NCI-H526 treated with DMSO at 0.1 percent for 48 hours (cell line): ENCODE measurements around the gene HDAC4.

Experiments
- DNase-seq: peaks from one replicate; lab custom pipeline; 2025; lab: John Stamatoyannopoulos, UW

HDAC4 gene

DNA sequence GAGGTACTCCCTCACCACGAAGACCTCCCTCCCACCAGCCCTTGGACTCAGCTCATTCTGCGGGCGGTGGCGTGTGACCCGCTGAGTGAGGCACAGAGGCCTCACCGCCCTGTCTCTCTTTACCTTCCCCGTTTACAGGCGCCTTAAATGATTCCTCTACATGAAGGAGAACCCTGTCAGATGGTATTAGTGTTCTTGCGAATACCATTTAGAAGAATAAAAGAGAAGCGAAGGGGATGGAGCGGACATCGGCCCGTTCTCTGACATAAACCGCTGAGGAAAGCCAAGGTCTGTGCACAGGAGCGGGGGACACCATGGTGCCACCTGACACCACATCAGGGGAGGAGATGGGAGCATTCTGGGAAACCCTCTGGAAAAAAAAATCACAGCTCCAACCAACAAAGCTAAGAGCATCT is 179.8 kb downstream of the HDAC4 start:
- no peak for DNase-seq

DNA sequence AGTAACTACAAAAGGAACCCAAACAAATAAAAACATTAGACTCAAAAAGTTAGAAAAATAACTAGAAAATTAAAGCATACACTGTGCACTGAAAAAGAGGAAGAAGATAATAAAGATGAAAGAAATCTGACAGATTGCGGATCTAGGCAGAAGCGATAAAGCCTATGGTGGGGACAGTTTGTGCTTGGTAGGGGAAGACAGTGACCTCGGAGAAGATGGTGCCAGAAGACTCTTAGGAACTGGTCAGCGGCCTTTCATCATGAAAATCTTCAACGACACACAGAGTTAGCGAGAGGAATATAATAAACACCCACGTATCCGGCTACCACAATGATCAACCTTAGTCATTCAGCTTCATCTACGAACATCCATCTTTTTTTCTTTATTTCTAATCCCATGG is 180.5 kb downstream of the HDAC4 start:
- no peak for DNase-seq

DNA sequence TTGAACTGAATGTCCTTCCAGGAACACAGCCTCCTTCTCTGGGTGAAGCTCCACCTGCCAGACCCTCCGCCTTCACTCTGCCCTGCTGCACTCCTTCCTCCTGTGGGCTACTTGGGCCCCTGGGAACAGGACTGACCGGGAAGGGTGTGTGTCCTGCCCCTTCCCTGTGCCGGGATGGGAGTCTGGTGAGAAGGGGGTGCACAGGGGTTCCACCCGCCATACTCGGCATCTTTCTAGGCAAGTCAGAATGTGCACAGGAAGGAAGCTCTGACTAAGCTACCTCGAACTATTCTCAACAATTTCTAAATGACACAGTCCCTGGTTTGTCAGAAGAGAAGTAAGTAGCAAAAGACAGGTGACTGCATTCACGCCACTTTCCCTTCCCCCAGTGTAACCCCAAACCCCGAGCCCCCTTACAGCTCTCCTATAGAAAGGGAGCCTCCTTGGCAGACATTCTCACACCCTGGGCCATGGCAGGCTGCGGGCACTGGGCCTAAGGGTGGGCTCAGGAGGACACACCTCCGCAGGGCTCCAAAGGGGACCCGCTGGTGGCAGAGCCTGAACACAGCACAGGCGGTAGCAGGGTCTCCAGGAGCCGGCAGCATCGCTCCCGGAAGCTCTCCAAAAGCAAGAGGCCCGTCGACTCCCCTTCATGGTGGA is 184.1 kb downstream of the HDAC4 start:
- DNase-seq = no peak

DNA sequence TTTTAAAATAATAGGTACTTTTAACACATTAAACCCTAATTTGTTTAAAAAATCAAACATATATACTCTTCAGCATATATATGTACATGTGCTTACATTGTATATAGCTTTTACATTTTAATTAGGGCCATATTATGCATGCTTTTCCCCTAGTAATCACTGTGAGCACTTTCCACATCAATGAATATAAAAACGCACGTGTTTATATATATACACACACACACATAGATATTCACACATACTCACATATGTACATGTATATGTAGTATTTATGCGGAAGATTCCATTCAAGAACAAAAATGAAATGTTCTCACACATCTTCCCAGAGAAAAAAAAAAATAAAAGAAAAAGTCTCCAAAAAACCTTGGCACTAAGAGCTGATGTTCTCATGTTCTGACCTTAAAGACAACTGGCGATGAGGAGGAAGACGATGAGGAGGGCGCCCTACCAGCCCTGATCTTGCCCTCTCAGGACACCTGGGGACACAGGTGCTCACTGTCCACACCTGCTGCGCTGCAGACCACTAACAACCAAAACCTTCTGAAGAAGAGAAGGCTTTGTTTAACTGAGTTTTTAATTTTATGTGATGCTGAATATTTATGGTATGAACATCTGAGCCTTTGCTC is 184.7 kb downstream of the HDAC4 start:
- DNase-seq = no peak

DNA sequence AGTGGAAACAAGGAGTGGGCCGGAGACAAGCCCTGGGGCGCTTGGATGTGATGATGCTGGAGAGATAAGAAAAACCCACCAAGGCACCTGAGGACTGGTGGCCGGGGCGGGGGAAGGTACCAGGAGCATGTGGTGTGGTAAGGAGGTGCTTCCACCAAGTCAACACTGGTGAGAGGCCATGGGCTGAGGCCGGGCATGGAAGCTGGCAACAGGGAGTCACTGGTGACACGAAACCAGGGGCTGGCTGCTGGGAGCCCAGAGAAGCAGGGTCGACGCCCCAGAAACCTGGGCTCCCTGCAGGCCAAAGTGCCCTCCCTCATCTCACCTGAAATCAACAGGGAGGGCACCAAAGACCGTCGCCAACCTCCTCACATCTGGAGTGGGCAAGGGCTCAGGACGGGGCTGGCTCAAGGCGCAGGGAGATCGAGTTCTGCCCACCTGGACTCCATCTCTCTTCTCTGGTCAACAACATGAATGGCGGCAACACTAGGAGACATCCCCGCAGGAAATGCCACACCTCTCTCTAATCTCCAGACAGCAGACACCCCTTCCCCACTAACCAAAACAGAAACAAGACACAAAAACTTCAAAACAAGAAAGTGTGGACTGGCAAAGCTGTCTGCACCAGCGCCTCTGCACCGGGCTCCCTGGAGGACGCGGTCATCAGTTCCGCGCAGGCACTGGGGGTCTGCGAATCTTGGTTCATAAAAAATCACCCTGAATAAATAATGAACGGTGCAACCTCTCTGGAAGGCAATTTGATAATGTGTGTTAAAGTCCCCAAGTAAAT is 185.5 kb downstream of the HDAC4 start:
- no peak for DNase-seq

DNA sequence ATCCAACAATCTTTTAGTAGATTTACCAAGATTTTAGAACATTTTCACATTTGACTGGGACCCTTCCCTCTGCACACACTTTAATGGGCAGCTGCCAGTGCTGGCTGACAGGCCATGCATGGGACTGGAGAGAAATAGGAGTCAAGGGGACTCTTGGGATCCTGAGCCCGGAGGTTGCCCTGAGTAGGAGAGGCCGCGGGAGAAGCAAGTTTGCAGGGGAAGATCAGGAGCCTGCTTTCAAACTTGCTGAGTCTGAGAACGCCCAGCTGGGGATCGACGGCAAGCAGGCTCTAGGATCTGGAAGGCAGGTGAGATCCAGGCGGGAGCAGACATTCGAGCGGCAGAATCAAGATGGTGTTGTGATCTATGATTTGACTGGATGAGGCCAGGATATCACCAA is 186.1 kb downstream of the HDAC4 start:
- no peak for DNase-seq

DNA sequence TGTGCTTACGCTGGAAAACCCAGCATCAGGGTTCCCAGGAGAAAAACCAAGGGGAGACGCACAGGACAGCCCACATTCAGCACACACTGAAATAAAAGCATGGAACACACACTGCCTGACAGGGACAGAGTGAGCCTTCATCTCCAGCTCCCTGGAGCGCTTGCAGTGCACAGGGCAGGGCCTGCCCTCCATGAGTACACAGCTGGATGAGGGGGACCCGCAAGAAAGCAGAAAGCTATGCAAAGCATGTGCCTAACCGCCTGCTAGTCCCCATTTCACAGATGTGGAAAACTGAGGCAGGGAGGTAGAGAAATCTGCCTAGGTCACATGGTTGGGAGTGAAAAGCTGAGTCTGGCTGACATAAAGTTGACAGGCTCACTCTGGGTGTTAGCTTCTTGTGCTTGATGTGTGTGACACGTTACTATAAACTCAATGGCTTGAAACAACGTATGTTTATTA is 187.1 kb downstream of the HDAC4 start:
- no peak for DNase-seq

DNA sequence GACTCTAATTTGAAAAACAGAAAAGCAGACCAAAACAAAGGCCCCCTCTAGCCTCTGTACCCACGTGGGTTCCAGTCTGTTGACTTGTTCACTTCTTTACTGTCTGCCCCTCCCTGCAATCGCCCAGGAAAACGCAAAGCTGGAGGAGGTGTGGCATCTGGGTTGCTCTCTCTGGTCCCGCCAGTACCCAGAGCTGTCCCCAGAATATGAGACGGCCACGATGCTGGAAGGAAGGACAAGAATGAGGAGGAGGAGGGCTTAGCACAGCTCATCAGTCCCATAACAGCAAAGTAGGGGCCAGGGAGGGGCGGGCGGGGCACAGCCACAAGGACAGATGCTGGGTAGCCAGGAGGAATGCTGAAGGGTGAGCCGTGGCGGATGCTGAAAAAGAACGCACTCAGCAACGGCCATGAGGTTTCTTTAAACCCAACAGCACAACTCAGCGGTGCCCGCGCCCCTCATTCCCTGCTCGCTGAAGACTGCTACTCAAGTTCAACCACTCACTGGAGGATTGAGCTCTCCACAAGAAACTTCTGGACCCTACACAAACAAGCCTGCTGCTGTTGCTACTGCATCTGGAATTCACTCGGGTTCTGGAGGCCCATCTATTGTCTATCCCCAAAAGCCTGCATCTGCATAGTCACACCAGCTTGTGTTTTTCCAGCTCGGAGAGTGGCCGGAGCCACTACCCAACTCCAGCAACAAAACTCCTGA is 187.7 kb downstream of the HDAC4 start:
- DNase-seq = no peak

DNA sequence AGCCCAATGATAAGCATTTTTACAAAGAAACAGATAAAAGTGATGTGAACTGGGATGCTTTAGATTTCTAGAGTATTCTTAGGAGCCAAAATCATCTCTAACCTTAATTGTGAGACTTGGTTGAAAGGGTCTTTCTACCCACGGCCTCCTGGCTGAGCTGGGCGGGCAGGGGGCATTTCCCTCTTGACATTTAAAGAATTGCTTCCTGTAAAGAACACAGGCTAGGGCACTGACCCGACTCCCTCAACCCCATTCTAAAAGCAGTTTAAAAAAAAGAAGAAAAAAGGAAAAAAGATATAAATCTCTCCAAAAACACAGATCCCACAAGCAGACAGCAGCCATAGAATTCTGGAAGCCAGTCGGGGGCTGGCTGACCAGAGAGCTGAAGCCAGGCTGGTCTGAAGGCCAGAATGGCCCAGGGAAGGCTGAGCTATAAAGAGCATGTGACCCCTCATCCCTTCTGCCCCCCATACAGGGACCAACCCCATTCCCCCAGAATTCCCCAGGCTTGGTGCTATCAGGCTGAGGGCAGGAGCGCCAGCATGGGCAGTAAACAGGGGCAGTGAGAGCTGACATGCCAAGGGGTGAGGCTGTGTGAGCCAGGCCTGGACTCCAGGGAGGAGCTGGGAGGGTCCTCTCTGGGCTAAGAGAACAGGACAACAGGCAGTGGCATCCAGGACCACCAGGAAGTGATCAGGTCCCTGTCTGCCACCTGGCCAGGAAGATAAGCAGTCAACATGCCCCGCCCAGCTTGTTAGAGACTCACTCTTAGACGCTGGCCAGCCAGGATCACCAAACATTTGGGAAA is 188.5 kb downstream of the HDAC4 start:
- DNase-seq = no peak

DNA sequence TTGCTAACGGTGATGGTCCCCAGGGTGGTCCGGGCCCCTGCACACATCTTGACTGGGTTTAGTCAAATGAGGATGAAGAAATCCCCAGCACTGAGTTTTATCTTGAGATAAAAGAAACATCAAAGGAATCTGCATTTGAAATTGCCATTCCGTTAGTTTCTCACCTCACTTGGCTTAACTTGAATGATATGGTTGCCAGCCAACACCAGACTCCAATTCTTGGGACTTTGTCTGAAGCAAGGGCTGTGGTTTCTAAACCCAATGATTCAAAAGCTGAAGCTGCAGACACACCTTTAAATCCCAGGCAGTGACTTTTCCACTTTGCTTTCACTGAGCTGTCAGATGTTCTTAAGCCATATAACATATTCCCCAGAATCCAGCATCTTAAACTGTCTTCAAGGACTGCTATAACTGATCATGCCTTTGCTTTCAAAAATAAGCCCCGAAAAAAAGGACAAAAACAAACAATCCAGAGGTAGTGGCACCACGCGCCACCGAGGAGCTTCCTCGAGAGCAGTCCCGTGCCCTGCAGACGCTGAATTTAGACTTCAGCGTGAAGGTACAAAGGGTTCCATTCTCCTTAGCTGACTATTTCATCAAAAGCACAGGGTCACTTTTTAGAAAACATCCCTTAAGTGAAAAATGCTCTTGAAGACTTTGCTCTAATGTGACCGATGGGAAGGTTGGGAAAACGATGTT is 189.3 kb downstream of the HDAC4 start:
- no peak for DNase-seq

DNA sequence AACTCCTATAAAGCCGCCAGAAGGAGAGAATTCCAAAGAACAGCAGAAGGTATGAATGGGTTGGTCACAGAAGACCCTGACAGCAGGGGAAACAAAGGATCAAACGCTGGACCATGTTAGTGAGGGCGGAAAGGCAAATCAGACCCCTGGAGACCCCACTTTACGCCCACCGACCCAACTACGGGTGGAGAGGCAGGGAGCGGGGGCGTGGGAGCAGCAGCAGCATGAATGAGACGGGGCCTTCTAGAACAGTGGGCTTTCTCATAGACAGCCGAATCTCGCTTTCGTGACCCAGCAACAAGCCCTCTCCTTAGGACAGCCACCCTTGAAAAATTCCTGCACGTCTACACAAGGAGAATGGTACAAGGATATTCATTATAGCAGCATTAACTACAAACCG is 191.0 kb downstream of the HDAC4 start:
- no peak for DNase-seq

DNA sequence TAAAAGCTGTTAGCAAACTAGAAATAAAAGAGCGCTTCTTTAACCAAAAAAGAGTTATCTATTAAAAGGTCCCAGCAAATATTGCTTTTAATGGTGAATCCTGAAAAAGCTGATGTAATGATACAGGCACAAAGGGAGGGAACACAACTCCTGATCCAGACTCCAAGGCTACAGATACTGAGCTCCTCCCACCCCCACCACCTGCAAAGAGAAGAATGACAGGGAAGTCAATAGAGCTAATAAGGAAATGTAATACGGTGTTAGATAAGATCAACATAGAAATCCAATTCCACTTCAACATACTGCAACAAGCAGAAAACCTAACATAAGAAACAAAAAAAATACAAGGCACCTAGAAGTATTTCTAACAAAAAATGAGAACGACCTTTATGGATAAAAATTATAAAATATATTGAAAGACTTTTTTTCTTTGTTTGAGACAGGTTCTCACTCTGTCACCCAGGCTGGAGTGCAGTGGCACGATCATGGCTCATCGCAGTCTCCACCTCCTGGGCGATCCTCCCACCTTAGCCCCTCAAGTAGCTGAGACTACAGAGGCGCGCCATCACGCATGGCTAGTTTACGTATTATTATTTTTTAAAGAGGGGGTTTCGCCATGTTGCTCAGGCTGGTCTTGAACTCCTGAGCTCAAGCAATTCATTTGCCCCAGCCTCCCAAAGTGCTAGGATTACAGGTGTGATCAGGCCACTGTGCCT is 192.2 kb downstream of the HDAC4 start:
- peak; percentile 45 for DNase-seq

DNA sequence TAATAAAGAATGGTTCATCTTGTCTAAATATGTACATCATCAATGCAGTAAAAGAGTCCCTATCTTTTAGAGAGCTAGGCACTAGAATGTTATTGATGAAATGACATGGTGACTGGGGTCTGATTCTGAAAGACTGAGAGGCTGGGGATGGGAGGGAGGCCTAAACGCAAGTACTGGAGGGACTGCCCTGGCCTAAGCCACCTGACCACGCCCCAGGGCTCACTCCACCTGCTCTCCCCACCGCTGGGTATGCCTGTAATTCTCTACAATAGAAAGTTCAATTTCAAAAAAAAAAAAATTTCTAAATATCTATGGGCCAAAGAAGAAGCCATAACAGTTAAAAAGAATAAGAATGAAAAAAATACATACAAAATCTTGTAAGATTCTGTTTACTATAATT is 194.0 kb downstream of the HDAC4 start:
- no peak for DNase-seq

DNA sequence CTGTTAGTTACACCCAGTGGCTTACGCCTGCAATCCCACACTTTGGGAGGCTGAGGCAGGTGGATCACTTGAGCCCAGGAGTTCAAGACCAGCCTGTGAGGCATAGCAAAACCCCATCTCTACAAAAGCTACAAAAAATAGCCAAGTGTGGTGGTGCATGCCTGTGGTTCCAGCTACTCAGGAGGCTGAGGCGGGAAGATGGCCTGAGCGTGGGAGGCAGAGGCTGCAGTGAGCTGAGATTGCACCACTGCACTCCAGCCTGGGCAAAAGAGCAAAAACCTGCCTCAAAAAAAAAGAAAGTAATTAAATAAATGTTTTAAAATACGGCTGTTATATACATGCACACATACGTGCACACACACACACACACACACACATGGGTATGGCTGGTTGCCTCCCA is 194.8 kb downstream of the HDAC4 start:
- no peak for DNase-seq

DNA sequence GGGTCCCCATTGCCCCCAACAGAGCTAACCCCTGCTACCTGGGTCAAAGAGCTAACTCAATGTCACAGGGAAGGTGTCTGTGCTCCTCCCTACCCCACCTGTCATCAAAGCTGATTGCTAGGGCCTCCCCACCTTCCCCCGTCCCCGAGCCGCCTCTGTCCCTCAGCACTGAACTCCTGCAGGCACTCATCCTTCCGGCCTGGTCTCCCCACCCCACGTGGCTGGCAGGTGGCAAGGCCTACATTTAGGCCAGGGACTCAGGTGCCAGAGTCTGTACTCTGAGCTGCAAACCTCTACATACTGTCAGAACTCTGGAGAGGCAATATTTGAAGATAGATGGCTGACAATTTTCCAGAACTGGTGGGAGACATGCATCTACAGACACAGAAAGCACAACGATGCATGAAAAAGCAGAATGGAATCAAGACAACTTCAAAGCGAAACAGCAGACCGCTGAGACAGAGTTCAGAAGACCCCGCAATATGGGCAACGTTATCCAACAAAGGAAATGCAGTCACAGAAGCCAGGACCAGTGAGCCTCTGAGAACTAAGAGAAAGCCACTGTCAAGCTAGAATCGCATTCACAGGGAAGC is 195.8 kb downstream of the HDAC4 start:
- no peak for DNase-seq

DNA sequence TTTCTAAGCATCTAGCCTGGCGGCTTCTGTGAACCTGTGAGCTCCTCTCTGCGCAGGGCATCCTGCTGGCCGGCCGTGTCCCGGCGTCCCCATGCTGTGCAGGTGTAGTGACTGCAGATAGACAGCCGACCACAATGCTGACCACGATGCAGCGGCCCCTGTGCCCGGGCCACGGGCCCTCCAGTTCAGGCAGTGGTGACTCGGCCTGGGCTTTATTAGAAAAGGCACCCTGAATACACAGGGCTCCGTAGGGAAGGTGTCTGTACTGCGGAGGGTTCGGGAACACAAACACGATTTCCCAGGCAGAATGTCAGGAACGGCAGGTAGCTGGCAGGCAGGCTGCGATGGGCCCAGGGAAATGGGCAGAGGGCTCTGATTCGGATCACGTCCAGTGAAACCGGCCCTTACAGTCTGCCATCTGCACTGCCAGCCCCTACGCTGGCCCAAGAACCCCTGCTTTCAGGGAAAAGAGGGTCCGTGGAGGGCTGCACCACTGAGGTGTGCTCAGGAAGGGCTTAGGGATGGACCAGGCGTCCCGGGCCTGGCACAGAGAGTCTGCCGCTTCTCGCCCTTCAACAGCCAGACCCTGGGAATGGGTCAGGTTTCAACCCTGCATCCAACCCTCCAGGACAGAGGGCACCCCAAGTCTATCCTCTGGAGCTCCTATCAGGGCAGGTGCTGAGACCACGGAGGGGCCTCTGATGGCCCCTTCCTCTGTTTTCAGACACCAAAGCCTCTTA is 196.5 kb downstream of the HDAC4 start:
- DNase-seq = no peak

DNA sequence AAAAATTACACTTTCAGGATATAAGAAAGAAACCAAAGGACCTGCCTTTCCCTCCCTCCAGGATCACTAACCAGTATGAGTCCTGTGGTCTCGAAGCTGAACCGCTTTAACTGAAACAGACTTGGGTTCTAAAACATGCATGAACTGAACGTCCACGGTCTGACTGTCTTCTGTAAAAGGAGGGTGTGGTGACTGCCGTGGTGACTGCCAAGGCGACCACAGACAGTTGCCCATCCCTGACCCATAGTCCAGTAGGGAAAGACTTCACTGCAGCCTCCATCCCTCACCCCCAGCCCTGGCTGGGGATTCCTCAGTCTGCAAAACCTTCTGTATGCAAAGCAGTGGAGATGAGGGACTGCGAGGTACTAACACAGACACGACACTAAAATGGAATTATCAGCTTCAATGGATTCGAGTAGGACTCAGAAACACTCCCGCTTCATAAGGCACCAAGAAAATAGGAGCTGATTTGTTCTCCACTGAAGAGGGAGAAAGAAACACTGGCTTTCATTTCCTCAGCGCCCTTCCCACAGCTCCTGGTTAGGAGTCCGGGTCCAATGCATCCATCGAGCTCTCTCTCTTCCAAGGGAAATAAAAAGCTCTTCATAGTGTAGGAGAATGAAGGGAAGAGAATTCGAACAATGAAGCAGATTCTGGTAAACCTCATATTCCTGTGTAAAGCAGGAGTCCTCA is 197.2 kb downstream of the HDAC4 start:
- DNase-seq = peak; percentile 69

DNA sequence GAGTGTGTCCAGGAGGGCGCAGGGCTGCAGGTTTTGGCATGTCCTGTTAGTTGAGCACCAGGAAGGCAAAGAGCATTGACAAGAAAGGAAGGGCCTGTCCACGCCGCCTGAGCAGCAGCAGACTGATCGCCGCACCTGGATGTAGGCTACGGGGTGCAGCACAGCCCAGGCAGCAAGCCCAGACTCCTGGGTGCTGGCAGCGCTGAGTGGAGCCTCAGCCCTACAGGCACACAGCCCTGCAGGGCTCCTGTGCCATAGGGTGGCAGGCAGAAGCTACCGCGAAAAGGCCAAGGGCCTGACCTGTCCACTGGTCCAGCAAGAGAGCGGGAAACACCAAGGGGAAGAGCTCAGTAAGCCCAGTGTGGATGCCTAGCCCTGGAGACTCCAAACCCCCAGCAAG is 198.0 kb downstream of the HDAC4 start:
- DNase-seq = no peak

DNA sequence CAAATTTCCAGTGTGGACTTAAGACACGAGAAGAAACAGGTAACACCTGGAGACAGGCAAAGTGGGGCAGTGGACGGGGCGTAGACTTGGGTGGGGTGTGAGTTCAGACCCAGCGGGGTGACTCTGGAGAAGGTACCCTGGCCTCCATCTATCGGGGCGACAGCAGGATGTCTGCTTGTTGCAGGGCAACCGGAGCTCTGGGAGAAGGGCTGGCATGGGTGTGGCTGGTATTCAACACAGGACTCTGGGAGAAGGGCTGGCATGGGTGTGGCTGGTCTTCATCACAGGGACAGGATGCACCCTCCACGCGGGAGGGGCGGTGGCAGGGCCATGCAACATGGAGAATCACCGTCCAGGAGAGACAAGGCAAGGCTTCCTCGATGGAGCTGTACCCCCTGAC is 198.5 kb downstream of the HDAC4 start:
- DNase-seq = no peak
